H1 (cell line): ENCODE measurements around the gene SLC39A11. TPM values are rescaled to one million over a fixed set of nuclear protein-coding genes. Genes with fewer than 3 reads are reported as not detected.

Experiments
- CTCF ChIA-PET: fragments of 300-600 bp; sonication (Branson Sonifier 250); formaldehyde crosslinking; loops from one replicate; lab custom pipeline; 2021; ENCODE audit not compliant: partially characterized antibody; lab: Charles Lee
- POLR2A ChIA-PET: fragments of 300-600 bp; sonication (Branson Sonifier 250); formaldehyde crosslinking; loops from one replicate; lab custom pipeline; 2021; ENCODE audit warnings: inconsistent platforms; ENCODE audit not compliant: partially characterized antibody; lab: Charles Lee
- DNase-seq, 2 experiments: peaks; one replicate each; pipeline versions ENCODE4 v3.0.0 to v3.0.0-alpha.2; 2010 to 2022; ENCODE audit warnings: low spot score in 2 of 2, low read depth in 1 of 2, mixed read lengths in 1 of 2
- FAIRE-seq: peaks from 2 replicates; lab custom pipeline; 2011; peaks lifted over from hg19 to GRCh38; lab: Jason Lieb, UNC
- H2AFZ ChIP-seq: 2 replicates; pipeline ENCODE4 v1.8.1; 2012; ENCODE audit warnings: low read length, inconsistent platforms
- H2AK5ac ChIP-seq: 2 replicates; pipeline ENCODE4 v1.6.1; 2013; ENCODE audit warnings: low read depth, low read length
- H2BK120ac ChIP-seq: replicated peaks from 2 replicates; pipeline ENCODE3; 2013; ENCODE audit warnings: low read depth, low read length, inconsistent platforms
- H2BK12ac ChIP-seq: 2 replicates; pipeline ENCODE4 v1.6.1; 2013; ENCODE audit warnings: low read depth, low read length
- H2BK15ac ChIP-seq: 2 replicates; pipeline ENCODE4 v1.6.1; 2013; ENCODE audit warnings: low read length
- H2BK20ac ChIP-seq: 2 replicates; pipeline ENCODE4 v1.6.1; 2013; ENCODE audit warnings: low read length
- H2BK5ac ChIP-seq: 2 replicates; pipeline ENCODE4 v1.6.1; 2013; ENCODE audit warnings: low read depth, low read length
- H3K14ac ChIP-seq: 2 replicates; pipeline ENCODE4 v1.6.1; 2013; ENCODE audit warnings: inconsistent platforms; ENCODE audit not compliant: insufficient read length
- H3K18ac ChIP-seq: 2 replicates; pipeline ENCODE4 v1.6.1; 2013; ENCODE audit warnings: low read length; ENCODE audit errors: extremely low read depth
- H3K23ac ChIP-seq: 2 replicates; pipeline ENCODE4 v1.6.1; 2013; ENCODE audit warnings: inconsistent platforms; ENCODE audit not compliant: insufficient read length
- H3K23me2 ChIP-seq: 2 replicates; pipeline ENCODE4 v1.6.1; 2013; ENCODE audit warnings: low read depth, low read length
- H3K27ac ChIP-seq: 2 replicates; pipeline ENCODE4 v1.6.1; 2011; ENCODE audit warnings: low read depth, low read length, inconsistent platforms
- H3K27me3 ChIP-seq, 4 experiments: replicated peaks in 1 of 4; 1 replicate in 1 of 4; 2 replicates in 3 of 4; pipeline versions ENCODE4 v1.6.1 to v1.8.1; 2011 to 2013; ENCODE audit warnings: low read length in 3 of 4, mild to moderate bottlenecking in 3 of 4, inconsistent platforms in 2 of 4, mixed read lengths in 2 of 4, moderate library complexity in 1 of 4; ENCODE audit not compliant: control insufficient read depth in 3 of 4, insufficient read depth in 3 of 4; ENCODE audit errors: extremely low read depth in 1 of 4
- H3K36me3 ChIP-seq, 4 experiments: 2 replicates each; pipeline versions ENCODE4 v1.6.1 to v1.8.1; 2011 to 2013; ENCODE audit warnings: mild to moderate bottlenecking in 4 of 4, low read length in 3 of 4, moderate library complexity in 2 of 4, control low read depth in 1 of 4, inconsistent platforms in 1 of 4; ENCODE audit not compliant: insufficient read depth in 4 of 4, control insufficient read depth in 2 of 4
- H3K4ac ChIP-seq: replicated peaks from 2 replicates; pipeline ENCODE3; 2013; ENCODE audit warnings: low read length, low read depth, mixed read lengths, inconsistent platforms; ENCODE audit not compliant: insufficient read length
- H3K4me1 ChIP-seq, 4 experiments: replicated peaks in 1 of 4; 1 replicate in 1 of 4; 2 replicates in 3 of 4; pipeline versions ENCODE4 v1.6.1 to v1.8.1; 2011 to 2013; ENCODE audit warnings: low read length in 3 of 4, inconsistent platforms in 2 of 4, mixed read lengths in 1 of 4; ENCODE audit not compliant: insufficient read depth in 4 of 4, control insufficient read depth in 3 of 4
- H3K4me2 ChIP-seq, 2 experiments: 2 replicates each; pipeline versions ENCODE4 v1.6.1 to v1.8.1; 2011 to 2013; ENCODE audit warnings: low read depth in 2 of 2, low read length in 2 of 2, control low read depth in 1 of 2, inconsistent platforms in 1 of 2, mild to moderate bottlenecking in 1 of 2; ENCODE audit not compliant: insufficient read depth in 1 of 2
- H3K4me3 ChIP-seq, 4 experiments: fragments of 200-600, 300-600 bp in 1 of 4; sonication (generic), shearing (Covaris generic), sonication (Bioruptor Twin) in 1 of 4; 2 replicates each; pipeline versions ENCODE4 v1.5.1 to v1.8.1; 2011 to 2016; ENCODE audit warnings: low read length in 4 of 4, low read depth in 3 of 4, control low read depth in 2 of 4, inconsistent platforms in 2 of 4, mild to moderate bottlenecking in 2 of 4, mixed read lengths in 1 of 4, moderate library complexity in 1 of 4; ENCODE audit not compliant: insufficient read depth in 2 of 4; ENCODE audit errors: extremely low read depth in 1 of 4
- H3K56ac ChIP-seq: replicated peaks from 2 replicates; pipeline ENCODE3; 2013; ENCODE audit warnings: low read depth, mild to moderate bottlenecking, mixed read lengths, low read length, inconsistent platforms; ENCODE audit not compliant: insufficient read length
- H3K79me1 ChIP-seq: 2 replicates; pipeline ENCODE4 v1.6.1; 2013; ENCODE audit warnings: low read depth, low read length, control low read depth
- H3K79me2 ChIP-seq, 2 experiments: 2 replicates each; pipeline versions ENCODE4 v1.6.1 to v1.8.1; 2012 to 2013; ENCODE audit warnings: low read length in 2 of 2, mild to moderate bottlenecking in 2 of 2, inconsistent platforms in 1 of 2; ENCODE audit not compliant: insufficient read depth in 2 of 2, control insufficient read depth in 1 of 2
- H3K9ac ChIP-seq, 4 experiments: replicated peaks in 1 of 4; 1 replicate in 1 of 4; 2 replicates in 3 of 4; pipeline versions ENCODE4 v1.6.1 to v1.8.1; 2011 to 2013; ENCODE audit warnings: low read depth in 3 of 4, low read length in 3 of 4, control low read depth in 2 of 4, mild to moderate bottlenecking in 2 of 4, moderate library complexity in 2 of 4, inconsistent platforms in 1 of 4; ENCODE audit errors: extremely low read depth in 1 of 4
- H3K9me3 ChIP-seq, 2 experiments: 2 replicates each; pipeline versions ENCODE4 v1.6.1 to v1.8.1; 2012 to 2013; ENCODE audit warnings: mild to moderate bottlenecking in 2 of 2, moderate library complexity in 2 of 2, control low read depth in 1 of 2, inconsistent platforms in 1 of 2, low read depth in 1 of 2, low read length in 1 of 2, mixed read lengths in 1 of 2; ENCODE audit not compliant: insufficient read depth in 2 of 2
- H4K20me1 ChIP-seq, 2 experiments: replicated peaks in 1 of 2; 2 replicates each; pipeline versions ENCODE3 to v1.8.1; 2011 to 2013; ENCODE audit warnings: inconsistent platforms in 2 of 2, low read length in 2 of 2, mild to moderate bottlenecking in 1 of 2; ENCODE audit not compliant: insufficient read depth in 2 of 2, control insufficient read depth in 1 of 2
- H4K5ac ChIP-seq: 2 replicates; pipeline ENCODE4 v1.6.1; 2013; ENCODE audit warnings: low read length, low read depth, mixed read lengths, inconsistent platforms; ENCODE audit not compliant: insufficient read length
- H4K8ac ChIP-seq: 2 replicates; pipeline ENCODE4 v1.8.0; 2013; ENCODE audit warnings: mild to moderate bottlenecking, moderate library complexity, low read length, inconsistent platforms; ENCODE audit not compliant: insufficient read depth; ENCODE audit errors: extremely low read depth
- H4K91ac ChIP-seq: replicated peaks from 2 replicates; pipeline ENCODE3; 2013; ENCODE audit warnings: low read length, mixed read lengths, inconsistent platforms; ENCODE audit not compliant: insufficient read length
- RAD21 ChIP-seq, 2 experiments: IDR thresholded peaks in 1 of 2; conservative IDR thresholded peaks in 1 of 2; 2 replicates each; pipeline ENCODE4 v1.6.1; 2011; ENCODE audit warnings: low read depth in 2 of 2, low read length in 2 of 2, improper control_type of control experiment in 1 of 2, inconsistent platforms in 1 of 2, mild to moderate bottlenecking in 1 of 2, moderate library complexity in 1 of 2
- RXRA ChIP-seq: IDR thresholded peaks from 2 replicates; pipeline ENCODE4 v1.6.1; 2011; ENCODE audit warnings: low read depth, mild to moderate bottlenecking, low read length, moderate library complexity; ENCODE audit not compliant: insufficient read depth
- SAP30 ChIP-seq: fragments of 300-600 bp; sonication (generic); IDR thresholded peaks from 2 replicates; pipeline ENCODE4 v1.7.1; 2012; ENCODE audit warnings: low read length, moderate library complexity, mild to moderate bottlenecking, inconsistent platforms; ENCODE audit not compliant: insufficient read depth, insufficient replicate concordance
- SIX5 ChIP-seq: IDR thresholded peaks from 2 replicates; pipeline ENCODE4 v1.6.1; 2011; ENCODE audit warnings: mild to moderate bottlenecking, low read depth, low read length
- YY1 ChIP-seq: IDR thresholded peaks from 2 replicates; pipeline ENCODE4 v1.6.1; 2011; ENCODE audit warnings: low read depth, mild to moderate bottlenecking, low read length
- ZNF274 ChIP-seq: IDR thresholded peaks from 2 replicates; pipeline ENCODE4 v1.7.0; 2012; ENCODE audit warnings: low read length, borderline replicate concordance; ENCODE audit errors: extremely low read depth
- WGBS, 2 experiments: shearing (Covaris generic) in 1 of 2; methylation state at CpG; one replicate each; pipeline versions ENCODE4 v1.1.6 to v1.1.7; 2013 to 2015; ENCODE audit warnings: low lambda C conversion rate in 2 of 2, mixed read lengths in 2 of 2, inconsistent platforms in 1 of 2, low coverage in 1 of 2, missing lambda C conversion rate in 1 of 2; ENCODE audit not compliant: insufficient replicate concordance in 2 of 2, insufficient coverage in 1 of 2, insufficient read length in 1 of 2; ENCODE audit errors: extremely low coverage in 1 of 2, missing lambda C conversion rate in 1 of 2; 5-methylcytosine and 5-hydroxymethylcytosine counted together
- polyA plus RNA-seq, 7 experiments: library from polyadenylated mRNA; depleted of rRNA in 3 of 7; stranded (reverse) in 5 of 7; unstranded in 2 of 7; fragments of >200 nt in 5 of 7; fragments of 200-250 nt in 2 of 7; gene quantifications; 1 replicate in 5 of 7; 2 replicates in 1 of 7; 4 replicates in 1 of 7; pipeline versions ENCODE4 v1.2.1 to v1.2.3, GENCODE V29; 2011 to 2013; ENCODE audit warnings: missing spikeins in 2 of 7, mixed read lengths in 2 of 7
- total RNA-seq: library from RNA; stranded (reverse); fragmentation: NEBNext Ultra II Directional; extraction: Animal tissue kit (Norgen Biotek cat#: 25700); gene quantifications from 2 replicates; pipeline ENCODE4 v1.2.1, GENCODE V29; 2021

The SLC39A11 gene
- total and polyA plus RNA-seq, 2 of the 8 experiments (the other 6 are each of a cell fraction or from before 2014, with no cell fraction given) = 12.2 to 19.6 TPM

DNA sequence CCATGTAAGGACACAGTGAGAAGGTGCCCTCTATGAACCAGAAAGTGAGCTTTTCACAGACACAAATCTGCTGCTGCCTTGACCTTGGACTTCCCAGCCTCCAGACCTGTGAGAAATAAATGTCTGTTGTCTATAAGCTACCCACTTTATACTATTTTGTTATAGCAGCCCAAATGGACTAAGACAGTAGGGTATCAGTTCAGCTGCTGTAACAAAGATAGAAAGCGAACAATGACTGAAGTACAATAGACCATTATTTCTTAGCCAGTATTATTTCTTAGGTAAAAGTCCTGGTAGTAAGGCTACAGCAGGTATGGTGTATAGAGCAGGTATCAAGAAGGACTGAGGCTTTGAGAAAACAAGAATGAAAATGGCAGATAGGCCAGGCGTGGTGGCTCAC is 117.0 kb downstream of the SLC39A11 start:
- Histone ChIP-seq H3K27me3 (no peaks in the 10 kb centered on the region), H3K9ac (no peak overlapping the region), H2BK120ac (no peak overlapping the region), H3K56ac (no peak overlapping the region), H3K23ac (no peak overlapping the region), H3K18ac (no peak overlapping the region), H4K8ac (no peak overlapping the region), H3K23me2 (peaks cover 2% of the 10 kb centered on the region; the same call in 1 of the 2 replicates), H3K4me2 (no peak overlapping the region), H2AFZ (no peak overlapping the region), H3K9me3 (no peaks in the 10 kb centered on the region), H2BK12ac (no peak overlapping the region), H3K14ac (no peak overlapping the region), H3K79me1 (no peaks in the 10 kb centered on the region), H3K4ac (no peak overlapping the region), H4K91ac (no peak overlapping the region), H3K4me1 (peaks cover 3 to 10% (median 4%) of the 10 kb centered on the region in 4 experiments; a peak in 5 of 7 replicates), H2BK20ac (no peak overlapping the region), H4K5ac (no peak overlapping the region), H4K20me1 (no peaks in the 10 kb centered on the region), H2BK15ac (no peak overlapping the region), H3K4me3 (no peak overlapping the region), H2BK5ac (no peak overlapping the region), H2AK5ac (no peak overlapping the region), H3K27ac (no peak overlapping the region), H3K36me3 (no peaks in the 10 kb centered on the region), H3K79me2 (no peaks in the 10 kb centered on the region)
- 93% methylated on average over 2 of the region's 2 CpGs; no CpG with 5 or more reads in 1 of the 2 experiments for WGBS, 2 experiments
- DNase-seq = no peak
- TF ChIP-seq RXRA (no peak), SAP30 (no peak), ZNF274 (no peak), SIX5 (no peak), RAD21 (IDR thresholded peaks at IDR 0.05 in 1 of 2, conservative IDR thresholded peaks at IDR 0.05 in 1 of 2; ENCODE audit: low read depth in 2 of 2, low read length in 2 of 2) (no peak), YY1 (no peak)
- no peak for FAIRE-seq
- POLR2A ChIA-PET = no interaction called here
- CTCF ChIA-PET = interaction anchor here (1.2 kb wide), 1 partner anchor 11 kb away, joined by 3 read pairs; no protein-coding TSS in a partner anchor
